ENCODE results near the gene PARP11. TPM values are rescaled to one million over a fixed set of nuclear protein-coding genes. Genes with fewer than 3 reads are reported as not detected.
A peak's percentile ranks its signal among the peaks of the same experiment; 100 is the strongest.

PARP11 gene
- total and polyA plus RNA-seq, 2 donors (not counting 3 experiments of a cell fraction or from before 2014, with no cell fraction given) = 3.0 to 4.9 TPM

DNA sequence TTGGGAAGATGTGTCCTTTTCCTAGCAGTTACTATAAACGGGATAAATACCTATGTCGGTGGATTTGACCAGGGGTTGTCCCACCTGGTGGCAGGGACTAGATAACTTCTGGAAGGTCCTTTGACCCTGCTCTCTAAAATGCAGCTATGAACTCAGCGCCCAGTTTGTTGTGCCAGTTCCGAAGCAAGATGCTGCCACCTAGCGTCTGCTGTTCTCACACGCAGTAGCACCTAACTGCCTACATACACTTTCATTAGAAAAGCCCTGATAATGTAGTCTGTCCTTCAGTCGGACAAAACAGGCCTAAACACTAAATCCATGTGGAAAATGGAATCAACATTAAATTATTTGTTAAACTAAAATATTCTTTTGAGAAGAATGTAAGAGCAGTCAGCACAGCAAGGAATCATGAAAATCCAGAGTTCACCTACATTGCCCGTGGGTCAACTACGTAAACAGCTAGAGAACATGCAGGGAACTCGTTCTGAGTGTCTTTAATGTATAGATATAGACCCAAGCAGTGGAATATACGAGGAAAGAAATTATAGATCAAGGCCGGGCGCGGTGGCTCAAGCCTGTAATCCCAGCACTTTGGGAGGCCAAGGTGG lies 69.2 kb downstream of the PARP11 start:
- intact Hi-C loops (cut with micrococcal nuclease) = loop anchor here (1.0 to 10.0 kb wide), 6 partner anchors 149 to 731 kb away; partner anchors contain the start of gene CCND2
- FAIRE-seq = peak; percentile 81

DNA sequence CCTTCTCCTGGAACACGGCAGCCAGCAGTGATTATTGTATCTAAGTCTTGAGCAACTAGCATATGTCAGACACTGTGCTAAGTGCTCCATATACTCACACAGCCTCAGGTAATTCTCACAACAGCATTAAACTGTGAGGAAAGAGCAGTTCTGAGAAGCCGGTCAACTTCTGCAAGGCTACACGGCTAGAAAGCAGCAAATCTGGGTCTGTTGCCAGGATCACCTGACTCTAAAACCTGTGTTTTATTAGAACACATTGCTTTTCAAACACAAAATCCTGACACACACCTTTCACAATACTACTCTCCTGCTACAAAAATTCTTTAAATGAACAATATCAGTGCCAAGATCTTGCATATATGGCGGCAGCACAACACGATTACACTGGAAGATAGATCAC lies 70.5 kb downstream of the PARP11 start:
- TF ChIP-seq FOS (IDR thresholded peaks at IDR 0.05; ENCODE audit: borderline replicate concordance, insufficient read depth, low read length) = no peak
- no peak for TF ChIP-seq POLR2AphosphoS5 (IDR thresholded peaks at IDR 0.05; ENCODE audit: insufficient read depth, low read depth, low read length)
- TF ChIP-seq, protein P1, sequence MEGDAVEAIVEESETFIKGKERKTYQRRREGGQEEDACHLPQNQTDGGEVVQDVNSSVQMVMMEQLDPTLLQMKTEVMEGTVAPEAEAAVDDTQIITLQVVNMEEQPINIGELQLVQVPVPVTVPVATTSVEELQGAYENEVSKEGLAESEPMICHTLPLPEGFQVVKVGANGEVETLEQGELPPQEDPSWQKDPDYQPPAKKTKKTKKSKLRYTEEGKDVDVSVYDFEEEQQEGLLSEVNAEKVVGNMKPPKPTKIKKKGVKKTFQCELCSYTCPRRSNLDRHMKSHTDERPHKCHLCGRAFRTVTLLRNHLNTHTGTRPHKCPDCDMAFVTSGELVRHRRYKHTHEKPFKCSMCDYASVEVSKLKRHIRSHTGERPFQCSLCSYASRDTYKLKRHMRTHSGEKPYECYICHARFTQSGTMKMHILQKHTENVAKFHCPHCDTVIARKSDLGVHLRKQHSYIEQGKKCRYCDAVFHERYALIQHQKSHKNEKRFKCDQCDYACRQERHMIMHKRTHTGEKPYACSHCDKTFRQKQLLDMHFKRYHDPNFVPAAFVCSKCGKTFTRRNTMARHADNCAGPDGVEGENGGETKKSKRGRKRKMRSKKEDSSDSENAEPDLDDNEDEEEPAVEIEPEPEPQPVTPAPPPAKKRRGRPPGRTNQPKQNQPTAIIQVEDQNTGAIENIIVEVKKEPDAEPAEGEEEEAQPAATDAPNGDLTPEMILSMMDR (IDR thresholded peaks at IDR 0.05; ENCODE audit: extremely low read depth in 1 of 2, insufficient read depth in 1 of 2, low read depth in 1 of 2, low read length in 2 of 2) = no peak
- no peak for TF ChIP-seq EZH2 (IDR thresholded peaks at IDR 0.05; ENCODE audit: borderline replicate concordance, low read depth, low read length, severe bottlenecking)
- TF ChIP-seq, protein P2, sequence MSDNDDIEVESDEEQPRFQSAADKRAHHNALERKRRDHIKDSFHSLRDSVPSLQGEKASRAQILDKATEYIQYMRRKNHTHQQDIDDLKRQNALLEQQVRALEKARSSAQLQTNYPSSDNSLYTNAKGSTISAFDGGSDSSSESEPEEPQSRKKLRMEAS (IDR thresholded peaks at IDR 0.05; ENCODE audit: insufficient read depth, insufficient read length) = no peak
- no peak for TF ChIP-seq GATA2 (IDR thresholded peaks at IDR 0.05; ENCODE audit: insufficient read depth, insufficient read length, low read depth, low read length)
- no peak for TF ChIP-seq JUN (IDR thresholded peaks at IDR 0.05; ENCODE audit: borderline replicate concordance, insufficient read depth, insufficient read length, low read depth)
- TF ChIP-seq MYC (IDR thresholded peaks at IDR 0.05; ENCODE audit: low read depth, low read length) = no peak
- TF ChIP-seq POLR2A (IDR thresholded peaks at IDR 0.05; ENCODE audit: low read depth, low read length) = no peak
- BruUV-seq (replicated peaks) = no TSS peak
- Histone ChIP-seq H3K9ac (replicated peaks; ENCODE audit: extremely low read depth, insufficient read depth, low read length) (no peak overlapping the region), H3K9me1 (replicated peaks; ENCODE audit: control insufficient read depth, extremely low read depth, insufficient read depth, low read length) (no peaks in the 10 kb centered on the region), H3K79me2 (ENCODE audit: control insufficient read depth, insufficient read depth, low read length) (no peaks in the 10 kb centered on the region), H2AFZ (ENCODE audit: low read depth, low read length) (no peak overlapping the region), H3K4me3 (replicated peaks in 1 of 3; ENCODE audit: insufficient read depth in 1 of 3, low read depth in 1 of 3, low read length in 3 of 3) (no peak overlapping the region), H3K9me3 (replicated peaks; ENCODE audit: control insufficient read depth, insufficient read depth, low read length) (no peaks in the 10 kb centered on the region), H3K4me1 (ENCODE audit: control insufficient read depth, extremely low read depth, insufficient read depth, low read length) (no peaks in the 10 kb centered on the region), H3K27me3 (ENCODE audit: control insufficient read depth in 2 of 2, insufficient read depth in 2 of 2, low read length in 2 of 2) (no peaks in the 10 kb centered on the region), H3K4me2 (ENCODE audit: insufficient read depth, low read length) (no peak overlapping the region), H4K20me1 (replicated peaks; ENCODE audit: control insufficient read depth, extremely low read depth, insufficient read depth, low read length) (no peaks in the 10 kb centered on the region), H3K36me3 (ENCODE audit: control insufficient read depth in 2 of 2, extremely low read depth in 1 of 2, insufficient read depth in 2 of 2, low read length in 2 of 2) (no peaks in the 10 kb centered on the region), H3K27ac (ENCODE audit: insufficient read depth, low read depth, low read length) (no peak overlapping the region)
- DNase-seq (ENCODE audit: low read depth, low spot score) (no peak), FAIRE-seq (no peak)
- ChIA-PET CTCF (interaction anchor here (1.3 to 7.2 kb wide), 5 partner anchors 28 to 503 kb away, joined by 3 to 322 read pairs (median 45); no protein-coding TSS in a partner anchor), POLR2A (no interaction called here)
- intact Hi-C loops (cut with micrococcal nuclease) = loop anchor here (10.0 kb wide), 2 partner anchors 148 to 472 kb away; partner anchors contain the start of gene CCND2
- dilution Hi-C loops (cut with MboI; ENCODE audit: extremely low pct_ligation_motif_present, low sequenced_read_pairs) = no loop called here

More for the DNA sequence above, 69.2 kb downstream of the PARP11 start:
- Histone ChIP-seq H3K27me3 (ENCODE audit: control insufficient read depth in 2 of 2, insufficient read depth in 2 of 2, low read length in 2 of 2) (no peaks in the 10 kb centered on the region), H2AFZ (ENCODE audit: low read depth, low read length) (no peak overlapping the region), H3K9ac (replicated peaks; ENCODE audit: extremely low read depth, insufficient read depth, low read length) (no peak overlapping the region), H3K79me2 (ENCODE audit: control insufficient read depth, insufficient read depth, low read length) (no peaks in the 10 kb centered on the region), H3K27ac (ENCODE audit: insufficient read depth, low read depth, low read length) (no peak overlapping the region), H3K9me1 (replicated peaks; ENCODE audit: control insufficient read depth, extremely low read depth, insufficient read depth, low read length) (no peaks in the 10 kb centered on the region), H3K9me3 (replicated peaks; ENCODE audit: control insufficient read depth, insufficient read depth, low read length) (no peaks in the 10 kb centered on the region), H3K4me1 (ENCODE audit: control insufficient read depth, extremely low read depth, insufficient read depth, low read length) (no peaks in the 10 kb centered on the region), H3K4me2 (ENCODE audit: insufficient read depth, low read length) (no peak overlapping the region), H3K36me3 (ENCODE audit: control insufficient read depth in 2 of 2, extremely low read depth in 1 of 2, insufficient read depth in 2 of 2, low read length in 2 of 2) (no peaks in the 10 kb centered on the region), H3K4me3 (replicated peaks in 1 of 3; ENCODE audit: insufficient read depth in 1 of 3, low read depth in 1 of 3, low read length in 3 of 3) (no peak overlapping the region), H4K20me1 (replicated peaks; ENCODE audit: control insufficient read depth, extremely low read depth, insufficient read depth, low read length) (no peaks in the 10 kb centered on the region)
- DNase-seq (ENCODE audit: low read depth, low spot score) = peak; percentile 59
- ChIA-PET CTCF (interaction anchor here (0.6 to 7.2 kb wide), 58 partner anchors 9 to 681 kb away, joined by 3 to 322 read pairs (median 4); partner anchors contain the start of gene CRACR2A), POLR2A (no interaction called here)
- dilution Hi-C loops (cut with MboI; ENCODE audit: extremely low pct_ligation_motif_present, low sequenced_read_pairs) = no loop called here
- no TSS peak for BruUV-seq (replicated peaks)
- TF ChIP-seq EZH2 (IDR thresholded peaks at IDR 0.05; ENCODE audit: borderline replicate concordance, low read depth, low read length, severe bottlenecking) = no peak
- TF ChIP-seq, protein P1 (IDR thresholded peaks at IDR 0.05; ENCODE audit: extremely low read depth in 1 of 2, insufficient read depth in 1 of 2, low read depth in 1 of 2, low read length in 2 of 2) = peak; percentile 88 to 90

All from endothelial cell of umbilical vein (primary cell).